ENCODE data around the gene LCP2. TPM values are rescaled to one million over a fixed set of nuclear protein-coding genes. Genes with fewer than 3 reads are reported as not detected.

The LCP2 gene
- total RNA-seq, 1 experiment from 2014 or later, result 0.36 TPM

- H3K9me3 ChIP-seq (ENCODE audit: control insufficient read depth, insufficient read depth, low read depth, low read length), result no peaks in the 10 kb centered on the region
- CTCF ChIA-PET, result no interaction called here
- DNase-seq (ENCODE audit: low read depth, low spot score) (no peak), ATAC-seq (no peak)
- intact Hi-C loops (cut with micrococcal nuclease; ENCODE audit: unreplicated experiment) (no loop called here), in situ Hi-C loops (cut with HindIII; ENCODE audit: low pct_unique_long_range_greater_than_20kb, low sequenced_read_pairs) (no loop called here)
- H3K4me3 ChIP-seq (ENCODE audit: low read depth in 2 of 2, low read length in 2 of 2), result no peak overlapping the region
- TF ChIP-seq POLR2AphosphoS5 (IDR thresholded peaks at IDR 0.05; ENCODE audit: low read depth, low read length) (no peak), SIN3A (IDR thresholded peaks at IDR 0.05; ENCODE audit: borderline replicate concordance, insufficient read depth, low read depth, low read length) (no peak), CTCF (IDR thresholded peaks at IDR 0.05) (no peak)
- no TSS peak for BruUV-seq (replicated peaks)
- H3K27me3 ChIP-seq (ENCODE audit: control insufficient read depth, insufficient read depth, low read length), result 0 out of 2 replicates have a peak, but pooled peaks cover 5% of the 10 kb centered on the region
- no peak overlapping the region for H3K27ac ChIP-seq (ENCODE audit: low read length)
- POLR2A ChIA-PET, result no interaction called here
- H3K4me1 ChIP-seq (ENCODE audit: control insufficient read depth, insufficient read depth, low read length), result no peaks in the 10 kb centered on the region
- H3K36me3 ChIP-seq (ENCODE audit: control insufficient read depth, insufficient read depth, low read length), result no peaks in the 10 kb centered on the region
Observed at GRCh38 chr5:170329524-170329923, 31.9 kb upstream of the LCP2 start.

GRCh38 chr5:170327829-170328228 is 30.3 kb upstream of the LCP2 start:
- no peaks in the 10 kb centered on the region for H3K9me3 ChIP-seq (ENCODE audit: control insufficient read depth, insufficient read depth, low read depth, low read length)
- TF ChIP-seq TCF7L2 (IDR thresholded peaks at IDR 0.05; ENCODE audit: low read depth, low read length), result no peak
- no peak for TF ChIP-seq POLR2AphosphoS5 (IDR thresholded peaks at IDR 0.05; ENCODE audit: low read depth, low read length)
- TF ChIP-seq CTCF (IDR thresholded peaks at IDR 0.05), result no peak
- no peak for TF ChIP-seq REST (IDR thresholded peaks at IDR 0.05; ENCODE audit: insufficient read depth in 1 of 2, low read depth in 2 of 2, low read length in 1 of 2)
- TF ChIP-seq SIN3A (IDR thresholded peaks at IDR 0.05; ENCODE audit: borderline replicate concordance, insufficient read depth, low read depth, low read length), result no peak
- intact Hi-C loops (cut with micrococcal nuclease; ENCODE audit: unreplicated experiment), result no loop called here
- H3K27ac ChIP-seq (ENCODE audit: low read length), result no peak overlapping the region
- CTCF ChIA-PET, result no interaction called here
- H3K4me3 ChIP-seq (ENCODE audit: low read depth in 2 of 2, low read length in 2 of 2), result no peak overlapping the region
- H3K36me3 ChIP-seq (ENCODE audit: control insufficient read depth, insufficient read depth, low read length), result no peaks in the 10 kb centered on the region
- DNase-seq (ENCODE audit: low read depth, low spot score) (no peak), ATAC-seq (no peak)
- in situ Hi-C loops (cut with HindIII; ENCODE audit: low pct_unique_long_range_greater_than_20kb, low sequenced_read_pairs), result no loop called here
- BruUV-seq (replicated peaks), result no TSS peak
- 0 out of 2 replicates have a peak, but pooled peaks cover 2% of the 10 kb centered on the region for H3K27me3 ChIP-seq (ENCODE audit: control insufficient read depth, insufficient read depth, low read length)
- H3K4me1 ChIP-seq (ENCODE audit: control insufficient read depth, insufficient read depth, low read length), result no peaks in the 10 kb centered on the region
- POLR2A ChIA-PET, result no interaction called here

All from Panc1 (cell line).